ENCODE measurements around the gene NDST1.
A peak's percentile ranks its signal among the peaks of the same experiment; 100 is the strongest.

NDST1 gene

GRCh38 chr5:150565868-150566267 is 57.9 kb downstream of the NDST1 start:
- ATAC-seq: no peak
- TF ChIP-seq POU6F1 (CRISPR knock-in tag; IDR thresholded peaks at IDR 0.05; ENCODE audit: borderline replicate concordance, low read depth) (no peak), ZNF8 (CRISPR knock-in tag; IDR thresholded peaks at IDR 0.05) (no peak)

- peak; percentile 45 for TF ChIP-seq ISL1 (CRISPR knock-in tag; IDR thresholded peaks at IDR 0.05)
- no peak for TF ChIP-seq ZFP3 (CRISPR knock-in tag; IDR thresholded peaks at IDR 0.05)
- ATAC-seq: peak; percentile 37; the same call in 2 of the 3 replicates
Measured at GRCh38 chr5:150567031-150567717, 59.2 kb downstream of the NDST1 start.

GRCh38 chr5:150568663-150569062 is 60.7 kb downstream of the NDST1 start:
- no peak for ATAC-seq
- TF ChIP-seq RARB (CRISPR knock-in tag; IDR thresholded peaks at IDR 0.05) (no peak), ARNTL (CRISPR knock-in tag; IDR thresholded peaks at IDR 0.05; ENCODE audit: borderline replicate concordance, low read depth) (no peak), ZNF565 (CRISPR knock-in tag; conservative IDR thresholded peaks at IDR 0.05; ENCODE audit: low read depth) (no peak), CSDC2 (CRISPR knock-in tag; IDR thresholded peaks at IDR 0.05) (no peak), BACH2 (CRISPR knock-in tag; IDR thresholded peaks at IDR 0.05; ENCODE audit: borderline replicate concordance) (no peak), CREB5 (CRISPR knock-in tag; IDR thresholded peaks at IDR 0.05; ENCODE audit: low read depth) (no peak), ZFP30 (CRISPR knock-in tag; IDR thresholded peaks at IDR 0.05) (no peak), PPARA (CRISPR knock-in tag; IDR thresholded peaks at IDR 0.05; ENCODE audit: borderline replicate concordance) (no peak), ZNF70 (CRISPR knock-in tag; IDR thresholded peaks at IDR 0.05) (no peak)

- TF ChIP-seq ZNF70 (CRISPR knock-in tag; IDR thresholded peaks at IDR 0.05) (0 out of 2 replicates have a peak, but pooled peaks have one; percentile 9), ZFP3 (CRISPR knock-in tag; IDR thresholded peaks at IDR 0.05) (no peak), GLIS3 (CRISPR knock-in tag; IDR thresholded peaks at IDR 0.05) (no peak), ISL1 (CRISPR knock-in tag; IDR thresholded peaks at IDR 0.05) (no peak), POU6F1 (CRISPR knock-in tag; IDR thresholded peaks at IDR 0.05; ENCODE audit: borderline replicate concordance, low read depth) (no peak), TOX (CRISPR knock-in tag; IDR thresholded peaks at IDR 0.05; ENCODE audit: borderline replicate concordance) (no peak), ZNF565 (CRISPR knock-in tag; conservative IDR thresholded peaks at IDR 0.05; ENCODE audit: low read depth) (no peak), PATZ1 (CRISPR knock-in tag; IDR thresholded peaks at IDR 0.05; ENCODE audit: borderline replicate concordance) (no peak), BACH2 (CRISPR knock-in tag; IDR thresholded peaks at IDR 0.05; ENCODE audit: borderline replicate concordance) (no peak), ZFP30 (CRISPR knock-in tag; IDR thresholded peaks at IDR 0.05) (no peak), PPARA (CRISPR knock-in tag; IDR thresholded peaks at IDR 0.05; ENCODE audit: borderline replicate concordance) (no peak), TCF4 (CRISPR knock-in tag; IDR thresholded peaks at IDR 0.05; ENCODE audit: borderline replicate concordance) (peak; percentile 82), CREB5 (CRISPR knock-in tag; IDR thresholded peaks at IDR 0.05; ENCODE audit: low read depth) (no peak), ARNTL (CRISPR knock-in tag; IDR thresholded peaks at IDR 0.05; ENCODE audit: borderline replicate concordance, low read depth) (no peak), RARB (CRISPR knock-in tag; IDR thresholded peaks at IDR 0.05) (no peak), ZC3H10 (CRISPR knock-in tag; IDR thresholded peaks at IDR 0.05) (no peak), CSRNP3 (CRISPR knock-in tag; IDR thresholded peaks at IDR 0.05) (no peak), OSR1 (CRISPR knock-in tag; IDR thresholded peaks at IDR 0.05) (no peak), CSDC2 (CRISPR knock-in tag; IDR thresholded peaks at IDR 0.05) (no peak), SNAI2 (CRISPR knock-in tag; IDR thresholded peaks at IDR 0.05) (no peak), ZNF8 (CRISPR knock-in tag; IDR thresholded peaks at IDR 0.05) (0 out of 2 replicates have a peak, but pooled peaks have one; percentile 25), TSHZ2 (CRISPR knock-in tag; IDR thresholded peaks at IDR 0.05) (no peak)
- ATAC-seq: no peak
Measured at GRCh38 chr5:150570333-150570732, 62.4 kb downstream of the NDST1 start.

All from SK-N-SH treated with all-trans-retinoic acid at 6 μM for 48 hours (cell line).